ENCODE measurements around the gene OR4D2. TPM values are rescaled to one million over a fixed set of nuclear protein-coding genes. Genes with fewer than 3 reads are reported as not detected.

Gene OR4D2
- total and polyA plus RNA-seq, 2 of the 4 experiments (the other 2 are of a cell fraction): not detected

Other genes starting within 250 kb of the OR4D2 start
- gene CUEDC1, start 211.6 kb upstream of the OR4D2 start, total RNA-seq (2012; rRNA removed): 4.1 and 4.2 TPM in 2 replicates
- gene CUEDC1, start 211.6 kb upstream of the OR4D2 start, polyA plus RNA-seq (2012; rRNA removed): 21.2 and 22.6 TPM in 2 replicates
- gene VEZF1, start 178.7 kb upstream of the OR4D2 start, total RNA-seq (2012; rRNA removed): 40.3 and 42.1 TPM in 2 replicates
- 21.1 and 22.4 TPM in 2 replicates for gene VEZF1, start 178.7 kb upstream of the OR4D2 start, polyA plus RNA-seq (2012; rRNA removed)
- 357 and 513 TPM in 2 replicates for gene SRSF1, start 159.7 kb upstream of the OR4D2 start, total RNA-seq (2012; rRNA removed)
- 155 and 190 TPM in 2 replicates for gene SRSF1, start 159.7 kb upstream of the OR4D2 start, polyA plus RNA-seq (2012; rRNA removed)
- 9.1 and 12.8 TPM in 2 replicates for gene DYNLL2, start 83.6 kb upstream of the OR4D2 start, total RNA-seq (2012; rRNA removed)
- 11.9 and 14.2 TPM in 2 replicates for gene DYNLL2, start 83.6 kb upstream of the OR4D2 start, polyA plus RNA-seq (2012; rRNA removed)
- gene OR4D1, start 18.6 kb upstream of the OR4D2 start, total RNA-seq (2012; rRNA removed): not detected in 2 replicates
- not detected in 2 replicates for gene OR4D1, start 18.6 kb upstream of the OR4D2 start, polyA plus RNA-seq (2012; rRNA removed)
- gene EPX, start 25.7 kb downstream of the OR4D2 start, total RNA-seq (2012; rRNA removed): not detected in 2 replicates
- gene EPX, start 25.7 kb downstream of the OR4D2 start, polyA plus RNA-seq (2012; rRNA removed): not detected in 2 replicates
- 8.9 and 11.5 TPM in 2 replicates for gene MKS1, start 52.3 kb downstream of the OR4D2 start, total RNA-seq (2012; rRNA removed)
- gene MKS1, start 52.3 kb downstream of the OR4D2 start, polyA plus RNA-seq (2012; rRNA removed): 11.0 and 13.2 TPM in 2 replicates
- gene LPO, start 71.6 kb downstream of the OR4D2 start, total RNA-seq (2012; rRNA removed): not detected in 2 replicates
- not detected in 2 replicates for gene LPO, start 71.6 kb downstream of the OR4D2 start, polyA plus RNA-seq (2012; rRNA removed)
- not detected in 2 replicates for gene MPO, start 114.0 kb downstream of the OR4D2 start, total RNA-seq (2012; rRNA removed)
- not detected in 2 replicates for gene MPO, start 114.0 kb downstream of the OR4D2 start, polyA plus RNA-seq (2012; rRNA removed)
- 0.56 and 0.90 TPM in 2 replicates for gene TSPOAP1, start 161.8 kb downstream of the OR4D2 start, total RNA-seq (2012; rRNA removed)
- 1.2 and 1.6 TPM in 2 replicates for gene TSPOAP1, start 161.8 kb downstream of the OR4D2 start, polyA plus RNA-seq (2012; rRNA removed)
- 51.6 and 83.6 TPM in 2 replicates for gene SUPT4H1, start 185.2 kb downstream of the OR4D2 start, total RNA-seq (2012; rRNA removed)
- 97.3 and 129 TPM in 2 replicates for gene SUPT4H1, start 185.2 kb downstream of the OR4D2 start, polyA plus RNA-seq (2012; rRNA removed)

Measured in IMR-90 (cell line).